ENCODE data around the gene LYRM4. TPM values are rescaled to one million over a fixed set of nuclear protein-coding genes. Genes with fewer than 3 reads are reported as not detected.

LYRM4 gene
- total RNA-seq, 4 donors from 2014 or later, result 8.4 to 20.1 (median 12.2) TPM

GRCh38 chr6:5303682-5304081 lies 42.9 kb upstream of the LYRM4 start:
- H3K36me3 ChIP-seq, result no peaks in the 10 kb centered on the region
- H3K27ac ChIP-seq, result no peak overlapping the region
- no peaks in the 10 kb centered on the region for H3K9me3 ChIP-seq
- in situ Hi-C loops (cut with MboI; ENCODE audit: low sequenced_read_pairs in 4 of 4), result loop anchor here in 2 of 4 donors (10.0 kb wide), 2 partner anchors 149 to 159 kb away; no protein-coding TSS in a partner anchor
- intact Hi-C loops (cut with DNase I; ENCODE audit: low total_unique reads), result loop anchor here (1.0 to 5.0 kb wide), 5 partner anchors 41 to 247 kb away; partner anchors contain the start of genes FARS2 and LYRM4
- DNase-seq (no peak), ATAC-seq (no peak)
- H3K4me1 ChIP-seq, result peaks cover 19% of the 10 kb centered on the region in 2 donors
- no peak overlapping the region for H3K4me3 ChIP-seq
- TF ChIP-seq CTCF (IDR thresholded peaks at IDR 0.05 in 4 of 5, conservative IDR thresholded peaks at IDR 0.05 in 1 of 5), result no peak
- no peak for TF ChIP-seq POLR2A (IDR thresholded peaks at IDR 0.05)
- H3K27me3 ChIP-seq, result no peaks in the 10 kb centered on the region

- peaks cover 19% of the 10 kb centered on the region in 2 donors for H3K4me1 ChIP-seq
- H3K4me3 ChIP-seq, result no peak overlapping the region
- ATAC-seq, result peak; percentile 89 to 92
- TF ChIP-seq CTCF (IDR thresholded peaks at IDR 0.05 in 4 of 5, conservative IDR thresholded peaks at IDR 0.05 in 1 of 5), result peak; percentile 34 to 79 (median 64)
- TF ChIP-seq POLR2A (IDR thresholded peaks at IDR 0.05), result no peak
- in situ Hi-C loops (cut with MboI; ENCODE audit: low sequenced_read_pairs in 4 of 4), result loop anchor here in 2 of 4 donors (10.0 kb wide), 2 partner anchors 148 to 158 kb away; no protein-coding TSS in a partner anchor
- no peaks in the 10 kb centered on the region for H3K9me3 ChIP-seq
- peak; percentile 28 to 53 for DNase-seq
- H3K36me3 ChIP-seq, result no peaks in the 10 kb centered on the region
- H3K27me3 ChIP-seq, result no peaks in the 10 kb centered on the region
- H3K27ac ChIP-seq, result peak overlapping the region in 1 of 4 donors; percentile 6
- intact Hi-C loops (cut with DNase I; ENCODE audit: low total_unique reads), result loop anchor here (1.0 to 5.0 kb wide), 5 partner anchors 41 to 246 kb away; partner anchors contain the start of genes FARS2 and LYRM4
Measured at GRCh38 chr6:5302995-5303622, 42.4 kb upstream of the LYRM4 start.

GRCh38 chr6:5302220-5302946 lies 41.6 kb upstream of the LYRM4 start:
- Histone ChIP-seq H3K4me1 (peaks cover 19% of the 10 kb centered on the region in 2 donors), H3K4me3 (peak overlapping the region in 2 of 4 donors; percentile 4), H3K36me3 (no peaks in the 10 kb centered on the region), H3K9me3 (no peaks in the 10 kb centered on the region), H3K27ac (peak overlapping the region in 1 of 4 donors; percentile 6), H3K27me3 (no peaks in the 10 kb centered on the region)
- ATAC-seq, result peak; percentile 33 to 50
- DNase-seq, result no peak
- in situ Hi-C loops (cut with MboI; ENCODE audit: low sequenced_read_pairs in 4 of 4), result loop anchor here in 2 of 4 donors (10.0 kb wide), 2 partner anchors 148 to 158 kb away; no protein-coding TSS in a partner anchor
- TF ChIP-seq POLR2A (IDR thresholded peaks at IDR 0.05) (no peak), CTCF (IDR thresholded peaks at IDR 0.05 in 4 of 5, conservative IDR thresholded peaks at IDR 0.05 in 1 of 5) (no peak)
- intact Hi-C loops (cut with DNase I; ENCODE audit: low total_unique reads), result loop anchor here (2.0 to 5.0 kb wide), 3 partner anchors 40 to 246 kb away; partner anchors contain the start of genes FARS2 and LYRM4

GRCh38 chr6:5300206-5300764 lies 39.5 kb upstream of the LYRM4 start:
- TF ChIP-seq CTCF (IDR thresholded peaks at IDR 0.05 in 4 of 5, conservative IDR thresholded peaks at IDR 0.05 in 1 of 5) (no peak), POLR2A (IDR thresholded peaks at IDR 0.05) (no peak)
- Histone ChIP-seq H3K36me3 (no peaks in the 10 kb centered on the region), H3K27me3 (no peaks in the 10 kb centered on the region), H3K9me3 (no peaks in the 10 kb centered on the region), H3K4me1 (peaks cover 14 to 25% of the 10 kb centered on the region in 2 donors), H3K27ac (no peak overlapping the region), H3K4me3 (no peak overlapping the region)
- ATAC-seq, result no peak
- in situ Hi-C loops (cut with MboI; ENCODE audit: low sequenced_read_pairs in 4 of 4) (loop anchor here in 2 of 4 donors (10.0 kb wide), 2 partner anchors 145 to 155 kb away; no protein-coding TSS in a partner anchor), intact Hi-C loops (cut with DNase I; ENCODE audit: low total_unique reads) (loop anchor here (5.0 kb wide), 1 partner anchor 38 kb away; the partner anchor contains the start of genes FARS2 and LYRM4)
- DNase-seq, result no peak

Data from gastrocnemius medialis (tissue), 4 donors.